Effector memory CD4-positive, alpha-beta T cell (primary cell): Measurements from ENCODE around the gene STT3B.

Experiments used
- DNase-seq, 3 donors: peaks; one replicate each; pipeline ENCODE4 v3.0.0-alpha.2; 2020
- H3K27ac ChIP-seq: 2 replicates; pipeline ENCODE4 v1.7.0; 2013; ENCODE audit warnings: mild to moderate bottlenecking, low read length, moderate library complexity; ENCODE audit not compliant: insufficient read depth, poor library complexity, severe bottlenecking
- H3K27me3 ChIP-seq: replicated peaks from 2 replicates; pipeline ENCODE4 v1.7.0; 2013; ENCODE audit warnings: mild to moderate bottlenecking, low read length; ENCODE audit not compliant: insufficient read depth, control insufficient read depth, poor library complexity, severe bottlenecking
- H3K36me3 ChIP-seq: 2 replicates; pipeline ENCODE4 v1.7.0; 2013; ENCODE audit warnings: mild to moderate bottlenecking, low read length, moderate library complexity; ENCODE audit not compliant: control insufficient read depth, insufficient read depth
- H3K4me1 ChIP-seq: 2 replicates; pipeline ENCODE4 v1.7.0; 2013; ENCODE audit warnings: low read length, mild to moderate bottlenecking; ENCODE audit not compliant: control insufficient read depth, insufficient read depth, poor library complexity, severe bottlenecking
- H3K4me3 ChIP-seq: 2 replicates; pipeline ENCODE4 v1.7.0; 2013; ENCODE audit warnings: low read length, low read depth, mild to moderate bottlenecking; ENCODE audit not compliant: insufficient read depth, poor library complexity, severe bottlenecking
- H3K9me3 ChIP-seq: 2 replicates; pipeline ENCODE4 v1.7.0; 2013; ENCODE audit warnings: mild to moderate bottlenecking, low read length, moderate library complexity; ENCODE audit not compliant: control insufficient read depth

The STT3B gene

DNA sequence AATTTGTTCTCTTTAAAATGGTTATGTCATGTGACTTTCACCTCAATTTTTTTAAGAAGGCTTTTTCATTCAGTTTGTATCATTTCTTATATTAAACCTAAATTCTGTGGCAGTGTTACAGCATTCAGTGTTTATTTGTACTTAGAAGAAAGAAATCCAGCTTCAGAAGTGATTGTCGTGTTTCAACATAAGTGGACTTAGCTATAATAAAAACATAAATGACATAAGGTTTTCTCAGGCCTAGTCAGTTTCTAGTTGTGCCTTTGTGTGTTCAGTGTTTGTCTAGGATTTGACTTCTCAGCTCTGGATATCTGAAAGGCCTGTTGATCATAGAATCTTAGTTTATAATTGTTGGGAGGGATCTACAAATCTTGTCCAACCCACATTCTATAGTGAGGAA lies 80.5 kb downstream of the STT3B start:
- H3K4me1 ChIP-seq, result no peaks in the 10 kb centered on the region
- peaks cover 4% of the 10 kb centered on the region for H3K36me3 ChIP-seq
- no peak overlapping the region for H3K4me3 ChIP-seq
- H3K9me3 ChIP-seq, result no peaks in the 10 kb centered on the region
- H3K27me3 ChIP-seq, result no peaks in the 10 kb centered on the region
- H3K27ac ChIP-seq, result no peak overlapping the region
- DNase-seq, result no peak

DNA sequence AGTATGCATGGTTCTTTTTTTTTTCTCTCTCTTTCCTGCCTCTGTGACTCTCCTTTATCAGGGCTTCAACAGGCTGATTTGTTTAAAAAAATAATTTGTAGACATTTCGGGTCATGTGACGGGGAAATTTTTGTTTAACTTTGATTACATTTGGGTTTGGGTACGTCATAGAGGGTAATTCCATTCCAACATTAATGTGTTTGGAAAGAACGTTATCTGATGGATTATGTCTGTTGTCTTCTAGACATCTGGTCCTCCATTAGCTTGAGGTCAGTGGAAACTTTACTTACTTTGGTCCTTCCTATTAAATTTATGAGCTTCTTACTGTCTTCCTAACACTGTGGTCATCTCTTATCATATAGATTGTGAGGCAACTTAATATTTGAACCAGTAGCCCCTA lies 80.9 kb downstream of the STT3B start:
- H3K4me1 ChIP-seq, result no peaks in the 10 kb centered on the region
- no peaks in the 10 kb centered on the region for H3K27me3 ChIP-seq
- peaks cover 4% of the 10 kb centered on the region for H3K36me3 ChIP-seq
- no peak overlapping the region for H3K4me3 ChIP-seq
- no peaks in the 10 kb centered on the region for H3K9me3 ChIP-seq
- DNase-seq, result no peak
- H3K27ac ChIP-seq, result no peak overlapping the region

DNA sequence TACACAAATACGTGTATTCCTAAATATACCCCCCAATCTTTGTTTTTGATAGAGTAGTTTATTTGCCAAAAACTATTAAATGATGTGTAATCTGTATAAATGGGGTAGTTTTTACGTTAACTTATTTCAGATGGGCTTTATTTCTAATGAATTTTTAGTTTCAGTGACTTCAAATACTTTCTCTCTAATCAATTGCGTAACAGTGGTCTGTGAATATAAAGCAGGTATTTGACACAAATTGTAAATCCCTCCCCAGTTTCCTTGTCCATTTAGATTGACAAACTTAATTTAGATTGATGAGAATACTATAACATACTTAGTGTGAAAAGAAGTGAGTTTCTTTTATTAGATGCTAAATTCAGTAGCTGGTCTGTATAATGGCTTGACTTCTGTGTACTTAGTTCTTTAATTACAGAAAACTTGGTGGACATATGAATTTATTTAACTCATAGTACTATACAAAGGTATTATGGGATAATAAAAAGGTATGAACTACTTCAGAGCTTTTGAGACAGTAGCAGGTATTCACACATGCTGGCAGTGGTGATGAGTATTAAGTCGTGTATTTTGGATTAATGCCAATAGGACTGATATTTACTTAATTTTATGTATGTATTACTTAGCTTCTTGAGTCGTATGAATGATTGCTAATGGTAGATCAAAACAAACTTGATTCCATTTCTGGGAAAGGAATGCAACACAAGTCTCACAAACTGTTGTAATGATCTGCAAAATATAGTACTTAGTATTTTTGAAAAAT lies 81.6 kb downstream of the STT3B start:
- Histone ChIP-seq H3K27me3 (no peaks in the 10 kb centered on the region), H3K9me3 (no peaks in the 10 kb centered on the region), H3K4me1 (no peaks in the 10 kb centered on the region), H3K4me3 (no peak overlapping the region), H3K27ac (no peak overlapping the region), H3K36me3 (peaks cover 4% of the 10 kb centered on the region)
- no peak for DNase-seq

DNA sequence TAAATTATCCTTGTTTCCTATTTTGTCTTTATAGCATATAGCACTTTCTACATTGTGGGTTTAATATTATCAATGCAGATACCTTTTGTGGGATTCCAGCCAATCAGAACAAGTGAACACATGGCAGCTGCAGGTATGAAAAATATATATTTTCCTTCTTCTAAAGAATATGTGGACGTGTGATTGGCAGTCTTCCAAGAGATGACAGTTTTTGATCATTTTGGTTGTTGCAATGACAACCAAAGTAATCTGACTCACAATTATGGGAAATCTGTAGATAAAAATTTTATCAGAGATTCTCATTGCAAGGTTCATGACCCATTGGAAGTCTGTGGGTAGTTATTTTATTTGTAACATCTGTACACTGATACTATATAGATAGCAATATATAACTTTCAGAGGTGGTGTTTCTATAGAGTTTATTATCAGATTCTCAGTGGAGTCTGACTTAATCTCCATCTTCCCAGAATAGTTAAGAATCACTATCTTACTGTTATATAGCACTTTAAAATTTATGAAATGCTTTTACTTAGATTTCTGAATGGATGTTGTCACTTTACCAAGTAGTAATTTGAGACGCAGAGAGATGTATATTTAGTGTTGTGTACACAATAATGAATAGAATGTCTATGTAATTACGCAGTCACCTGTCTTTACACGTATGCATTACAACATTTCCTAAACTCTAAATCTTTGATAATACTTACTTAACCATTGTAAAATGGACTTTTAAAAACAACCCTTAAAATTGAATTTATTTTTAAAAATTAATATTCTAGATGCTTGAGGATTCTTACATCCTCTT lies 82.5 kb downstream of the STT3B start:
- H3K9me3 ChIP-seq, result no peaks in the 10 kb centered on the region
- no peak overlapping the region for H3K27ac ChIP-seq
- no peak for DNase-seq
- H3K4me3 ChIP-seq, result no peak overlapping the region
- H3K27me3 ChIP-seq, result no peaks in the 10 kb centered on the region
- peaks cover 4% of the 10 kb centered on the region for H3K36me3 ChIP-seq
- H3K4me1 ChIP-seq, result no peaks in the 10 kb centered on the region

DNA sequence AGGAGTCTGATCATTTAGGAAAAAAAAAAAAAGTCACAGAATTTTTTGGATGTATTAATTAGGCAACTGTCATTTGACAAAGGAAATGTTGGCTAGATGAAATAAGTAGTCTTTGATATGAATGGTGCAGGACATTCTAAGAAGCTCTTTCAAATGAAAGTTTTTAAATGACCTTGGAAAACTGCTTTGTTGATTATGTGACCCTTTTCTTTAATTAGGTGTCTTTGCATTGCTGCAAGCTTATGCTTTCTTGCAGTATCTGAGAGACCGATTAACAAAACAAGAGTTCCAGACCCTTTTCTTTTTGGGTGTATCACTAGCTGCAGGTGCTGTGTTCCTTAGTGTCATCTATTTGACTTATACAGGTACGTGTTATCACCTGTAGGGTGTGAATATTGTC lies 84.0 kb downstream of the STT3B start:
- no peak overlapping the region for H3K4me3 ChIP-seq
- H3K36me3 ChIP-seq, result peaks cover 13% of the 10 kb centered on the region
- H3K4me1 ChIP-seq, result no peaks in the 10 kb centered on the region
- no peak for DNase-seq
- no peaks in the 10 kb centered on the region for H3K27me3 ChIP-seq
- H3K9me3 ChIP-seq, result no peaks in the 10 kb centered on the region
- no peak overlapping the region for H3K27ac ChIP-seq

DNA sequence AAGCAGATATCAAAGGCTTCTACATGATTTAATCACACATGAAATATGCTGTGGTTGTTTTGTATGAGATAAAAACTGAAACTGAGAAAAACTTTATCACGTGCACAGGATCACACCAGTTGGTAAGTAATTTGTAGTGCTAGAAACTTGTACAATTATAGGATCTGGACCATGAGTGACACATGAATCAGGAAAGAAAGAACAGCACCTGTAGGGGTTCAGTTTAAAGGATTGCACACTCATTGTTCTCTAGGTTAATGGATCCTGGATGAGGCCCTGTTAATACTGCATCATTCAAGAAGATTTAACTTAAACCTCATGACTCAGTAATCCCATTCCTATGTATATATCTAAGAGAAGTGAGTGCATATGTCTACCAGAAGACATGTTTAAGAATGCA lies 87.9 kb downstream of the STT3B start:
- DNase-seq, result no peak

DNA sequence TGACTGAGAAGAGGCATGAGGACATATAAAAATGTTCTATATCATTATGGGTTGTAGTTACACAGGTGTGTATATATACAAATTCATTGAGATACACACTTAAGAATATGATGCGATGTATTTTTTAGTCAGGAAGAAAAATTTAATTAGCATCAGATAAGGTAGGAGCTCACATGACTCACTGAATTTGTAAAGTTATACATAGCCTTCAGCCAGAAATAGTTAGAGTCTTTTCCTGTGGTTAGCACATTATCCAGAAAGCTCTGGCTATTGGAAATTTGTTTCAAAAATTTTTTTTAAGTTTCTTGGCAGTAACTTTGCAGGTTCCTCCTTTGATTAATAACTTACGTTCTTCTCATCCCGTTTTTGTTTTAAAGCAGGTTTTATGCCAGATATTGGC lies 88.6 kb downstream of the STT3B start:
- H3K4me3 ChIP-seq, result no peak overlapping the region
- no peaks in the 10 kb centered on the region for H3K9me3 ChIP-seq
- peaks cover 32% of the 10 kb centered on the region for H3K36me3 ChIP-seq
- no peaks in the 10 kb centered on the region for H3K27me3 ChIP-seq
- no peaks in the 10 kb centered on the region for H3K4me1 ChIP-seq
- DNase-seq, result no peak
- H3K27ac ChIP-seq, result no peak overlapping the region

More for the DNA sequence above, 87.9 kb downstream of the STT3B start:
- Histone ChIP-seq H3K27ac (no peak overlapping the region), H3K4me1 (no peaks in the 10 kb centered on the region), H3K4me3 (no peak overlapping the region), H3K36me3 (peaks cover 25% of the 10 kb centered on the region), H3K9me3 (no peaks in the 10 kb centered on the region), H3K27me3 (no peaks in the 10 kb centered on the region)

DNA sequence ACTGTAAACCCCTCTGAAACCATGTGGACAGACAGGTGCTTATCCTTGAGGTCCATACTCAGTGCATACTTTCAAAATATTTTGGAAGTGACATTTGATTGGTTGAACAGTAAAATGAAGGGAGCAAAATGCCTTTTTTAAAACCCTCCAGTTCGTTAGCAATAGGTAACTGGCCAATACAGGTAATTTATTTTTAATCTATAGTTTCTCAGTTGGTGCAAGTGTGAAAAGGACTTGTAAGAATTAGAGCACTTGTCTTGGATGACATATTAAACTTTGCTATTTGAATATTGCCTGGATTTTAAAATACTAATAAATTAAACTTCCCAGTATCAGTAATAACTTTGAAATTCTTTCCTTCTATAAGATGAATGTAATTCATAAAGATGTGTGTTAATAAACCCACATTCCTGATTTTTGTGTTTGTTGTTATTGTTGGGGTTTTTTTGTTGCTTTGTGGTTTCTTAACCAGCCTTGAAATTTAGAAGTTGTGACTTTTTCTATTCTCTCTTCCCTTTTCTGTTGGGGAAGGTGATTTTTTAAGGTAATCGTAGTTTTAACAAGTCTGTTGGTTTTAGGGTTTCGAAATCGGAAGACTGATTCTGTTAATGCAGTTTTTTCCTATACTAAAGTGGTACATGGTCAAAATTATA lies 90.0 kb downstream of the STT3B start:
- Histone ChIP-seq H3K4me3 (no peak overlapping the region), H3K27ac (no peak overlapping the region), H3K4me1 (no peaks in the 10 kb centered on the region), H3K36me3 (peaks cover 46% of the 10 kb centered on the region), H3K27me3 (no peaks in the 10 kb centered on the region), H3K9me3 (no peaks in the 10 kb centered on the region)
- no peak for DNase-seq

DNA sequence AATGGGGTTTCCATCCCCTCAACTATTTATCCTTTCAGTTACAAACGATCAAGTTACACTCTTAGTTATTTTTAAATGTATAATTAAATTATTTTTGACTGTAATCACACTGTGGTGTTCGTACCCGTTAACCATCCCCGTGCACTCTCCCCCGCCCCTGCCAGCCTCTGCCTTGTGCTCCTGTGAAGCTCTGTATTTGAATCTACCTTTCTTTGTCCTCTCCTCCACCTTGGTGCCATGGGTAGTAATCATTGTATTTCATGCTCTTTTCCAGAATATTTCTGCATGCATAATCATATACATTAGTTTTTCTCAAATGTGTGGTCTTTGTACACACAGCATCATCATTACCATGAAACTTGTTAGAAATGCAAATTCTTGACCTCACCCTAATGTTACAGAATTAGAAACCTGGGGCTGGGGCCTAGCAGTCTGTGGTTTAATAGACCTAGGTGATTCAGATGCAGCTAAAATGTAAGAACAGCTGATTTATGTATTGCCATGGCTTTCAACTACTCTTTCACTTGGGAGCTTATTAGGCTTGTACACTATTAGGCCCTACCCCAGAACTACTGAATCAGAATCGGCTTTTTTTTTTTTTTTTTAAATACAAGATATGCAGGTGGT lies 91.5 kb downstream of the STT3B start:
- no peak for DNase-seq
- H3K4me1 ChIP-seq, result no peaks in the 10 kb centered on the region
- no peaks in the 10 kb centered on the region for H3K27me3 ChIP-seq
- no peaks in the 10 kb centered on the region for H3K9me3 ChIP-seq
- H3K27ac ChIP-seq, result no peak overlapping the region
- H3K36me3 ChIP-seq, result peaks cover 52% of the 10 kb centered on the region
- H3K4me3 ChIP-seq, result no peak overlapping the region
